ENCODE measurements around the gene ABHD14A. TPM values are rescaled to one million over a fixed set of nuclear protein-coding genes. Genes with fewer than 3 reads are reported as not detected.

ABHD14A gene
- total RNA-seq, 1 donor from 2014 or later = 11.8 TPM

DNA sequence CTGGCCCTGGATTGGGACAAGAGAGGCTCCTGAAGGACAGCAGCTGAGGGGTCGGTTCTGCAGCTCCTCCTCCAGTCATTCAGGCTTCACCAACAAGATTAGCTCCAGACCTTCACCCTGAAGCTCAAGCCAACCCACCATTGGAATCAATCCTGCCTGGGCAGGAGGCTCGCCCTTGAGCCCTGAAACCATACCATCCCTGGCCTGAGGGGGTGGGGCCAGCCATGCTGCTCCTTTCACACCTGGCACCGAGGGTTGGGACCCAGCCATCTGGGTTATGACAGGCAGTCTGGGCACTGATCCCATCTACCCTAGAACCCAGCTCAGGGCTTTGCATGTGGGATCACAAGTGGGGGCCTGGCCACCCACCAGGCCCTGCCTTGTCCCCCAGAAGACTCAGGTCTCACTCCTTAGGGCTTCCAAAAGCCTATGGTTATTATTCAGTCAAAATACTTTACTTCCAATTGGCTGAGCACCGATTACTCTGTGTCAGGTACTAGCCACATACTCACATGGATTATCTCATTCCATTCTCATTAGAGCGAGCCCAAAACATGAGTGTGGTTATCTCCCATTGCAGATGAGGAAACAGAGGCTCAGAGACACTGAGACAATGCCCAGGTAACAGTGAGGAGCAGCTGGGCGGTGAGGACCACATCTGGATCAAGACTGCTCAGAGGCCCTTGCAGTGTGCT is 4.1 kb upstream of the ABHD14A start:
- DNase-seq (ENCODE audit: low read depth) (no peak), FAIRE-seq (no peak)
- H3K9ac ChIP-seq (ENCODE audit: low read length) = no peak overlapping the region
- H3K4me1 ChIP-seq (ENCODE audit: insufficient read depth, low read length) = peaks cover 35% of the 10 kb centered on the region
- H3K4me3 ChIP-seq (ENCODE audit: insufficient read depth, low read depth, low read length) = no peak overlapping the region
- H2AFZ ChIP-seq (ENCODE audit: low read depth, low read length) = no peak overlapping the region
- H3K27ac ChIP-seq (ENCODE audit: low read depth, low read length) = no peak overlapping the region
- Mint-ChIP-seq H3K27ac (ENCODE audit: unreplicated experiment) (no peak overlapping the region), H3K36me3 (ENCODE audit: low read depth, unreplicated experiment) (peaks cover 3% of the 10 kb centered on the region), H3K4me3 (ENCODE audit: unreplicated experiment) (no peak overlapping the region), H3K27me3 (ENCODE audit: low read depth, unreplicated experiment) (no peaks in the 10 kb centered on the region), H3K4me1 (ENCODE audit: low read depth, unreplicated experiment) (peaks cover 9% of the 10 kb centered on the region), H3K9me3 (ENCODE audit: unreplicated experiment) (no peaks in the 10 kb centered on the region)
- no peaks in the 10 kb centered on the region for H3K27me3 ChIP-seq (ENCODE audit: insufficient read depth, low read length)
- peaks cover 16% of the 10 kb centered on the region for H4K20me1 ChIP-seq (ENCODE audit: insufficient read depth, low read length)
- no peaks in the 10 kb centered on the region for H3K9me3 ChIP-seq (ENCODE audit: insufficient read depth, low read depth, low read length)
- H3K4me2 ChIP-seq (ENCODE audit: low read length) = no peak overlapping the region
- H3K79me2 ChIP-seq (ENCODE audit: insufficient read depth, low read length) = peaks cover 22% of the 10 kb centered on the region
- TF ChIP-seq, protein P1, sequence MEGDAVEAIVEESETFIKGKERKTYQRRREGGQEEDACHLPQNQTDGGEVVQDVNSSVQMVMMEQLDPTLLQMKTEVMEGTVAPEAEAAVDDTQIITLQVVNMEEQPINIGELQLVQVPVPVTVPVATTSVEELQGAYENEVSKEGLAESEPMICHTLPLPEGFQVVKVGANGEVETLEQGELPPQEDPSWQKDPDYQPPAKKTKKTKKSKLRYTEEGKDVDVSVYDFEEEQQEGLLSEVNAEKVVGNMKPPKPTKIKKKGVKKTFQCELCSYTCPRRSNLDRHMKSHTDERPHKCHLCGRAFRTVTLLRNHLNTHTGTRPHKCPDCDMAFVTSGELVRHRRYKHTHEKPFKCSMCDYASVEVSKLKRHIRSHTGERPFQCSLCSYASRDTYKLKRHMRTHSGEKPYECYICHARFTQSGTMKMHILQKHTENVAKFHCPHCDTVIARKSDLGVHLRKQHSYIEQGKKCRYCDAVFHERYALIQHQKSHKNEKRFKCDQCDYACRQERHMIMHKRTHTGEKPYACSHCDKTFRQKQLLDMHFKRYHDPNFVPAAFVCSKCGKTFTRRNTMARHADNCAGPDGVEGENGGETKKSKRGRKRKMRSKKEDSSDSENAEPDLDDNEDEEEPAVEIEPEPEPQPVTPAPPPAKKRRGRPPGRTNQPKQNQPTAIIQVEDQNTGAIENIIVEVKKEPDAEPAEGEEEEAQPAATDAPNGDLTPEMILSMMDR (IDR thresholded peaks at IDR 0.05; ENCODE audit: insufficient read depth, low read depth, low read length) = no peak
- TF ChIP-seq EZH2 (IDR thresholded peaks at IDR 0.05; ENCODE audit: insufficient read depth, low read length) = no peak
- no peaks in the 10 kb centered on the region for H3K36me3 ChIP-seq (ENCODE audit: insufficient read depth, low read length)

DNA sequence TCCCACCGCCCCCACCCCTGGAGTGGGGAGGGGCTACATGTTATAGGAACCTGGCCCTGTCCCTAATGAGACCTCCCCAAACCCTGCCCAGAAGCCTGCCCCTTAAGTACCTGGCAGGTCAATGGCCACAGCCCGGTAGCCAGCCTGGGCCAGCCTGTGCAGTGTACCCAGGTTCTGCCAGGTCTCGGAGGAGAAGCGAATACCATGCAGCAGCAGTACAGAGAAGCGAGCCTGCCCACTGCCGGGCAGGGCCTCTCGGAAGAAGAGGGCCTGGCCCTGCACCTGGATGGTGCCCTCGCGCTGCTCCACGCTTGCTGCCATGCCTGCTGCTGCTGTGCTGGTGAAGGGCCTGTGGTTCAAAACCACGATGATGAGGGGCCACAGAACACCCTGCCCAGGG is 3.5 kb upstream of the ABHD14A start:
- peaks cover 7% of the 10 kb centered on the region for H3K4me1 Mint-ChIP-seq (ENCODE audit: low read depth, unreplicated experiment)
- no peaks in the 10 kb centered on the region for H3K27me3 Mint-ChIP-seq (ENCODE audit: low read depth, unreplicated experiment)
- peak overlapping the region; percentile 54 for H3K4me3 Mint-ChIP-seq (ENCODE audit: unreplicated experiment)
- H3K4me3 ChIP-seq (ENCODE audit: insufficient read depth, low read depth, low read length) = no peak overlapping the region
- peaks cover 11% of the 10 kb centered on the region for H4K20me1 ChIP-seq (ENCODE audit: insufficient read depth, low read length)
- H3K36me3 ChIP-seq (ENCODE audit: insufficient read depth, low read length) = no peaks in the 10 kb centered on the region
- peaks cover 33% of the 10 kb centered on the region for H3K4me1 ChIP-seq (ENCODE audit: insufficient read depth, low read length)
- DNase-seq (ENCODE audit: low read depth) (no peak), FAIRE-seq (no peak)
- H3K9me3 ChIP-seq (ENCODE audit: insufficient read depth, low read depth, low read length) = no peaks in the 10 kb centered on the region
- no peak overlapping the region for H3K4me2 ChIP-seq (ENCODE audit: low read length)
- H3K79me2 ChIP-seq (ENCODE audit: insufficient read depth, low read length) = peaks cover 16% of the 10 kb centered on the region
- H3K9ac ChIP-seq (ENCODE audit: low read length) = no peak overlapping the region
- no peak overlapping the region for H3K27ac ChIP-seq (ENCODE audit: low read depth, low read length)
- H3K27ac Mint-ChIP-seq (ENCODE audit: unreplicated experiment) = no peak overlapping the region
- H3K27me3 ChIP-seq (ENCODE audit: insufficient read depth, low read length) = no peaks in the 10 kb centered on the region
- H2AFZ ChIP-seq (ENCODE audit: low read depth, low read length) = no peak overlapping the region
- no peaks in the 10 kb centered on the region for H3K9me3 Mint-ChIP-seq (ENCODE audit: unreplicated experiment)
- H3K36me3 Mint-ChIP-seq (ENCODE audit: low read depth, unreplicated experiment) = peaks cover 3% of the 10 kb centered on the region
- TF ChIP-seq, protein P1 (IDR thresholded peaks at IDR 0.05; ENCODE audit: insufficient read depth, low read depth, low read length) = no peak
- no peak for TF ChIP-seq EZH2 (IDR thresholded peaks at IDR 0.05; ENCODE audit: insufficient read depth, low read length)

DNA sequence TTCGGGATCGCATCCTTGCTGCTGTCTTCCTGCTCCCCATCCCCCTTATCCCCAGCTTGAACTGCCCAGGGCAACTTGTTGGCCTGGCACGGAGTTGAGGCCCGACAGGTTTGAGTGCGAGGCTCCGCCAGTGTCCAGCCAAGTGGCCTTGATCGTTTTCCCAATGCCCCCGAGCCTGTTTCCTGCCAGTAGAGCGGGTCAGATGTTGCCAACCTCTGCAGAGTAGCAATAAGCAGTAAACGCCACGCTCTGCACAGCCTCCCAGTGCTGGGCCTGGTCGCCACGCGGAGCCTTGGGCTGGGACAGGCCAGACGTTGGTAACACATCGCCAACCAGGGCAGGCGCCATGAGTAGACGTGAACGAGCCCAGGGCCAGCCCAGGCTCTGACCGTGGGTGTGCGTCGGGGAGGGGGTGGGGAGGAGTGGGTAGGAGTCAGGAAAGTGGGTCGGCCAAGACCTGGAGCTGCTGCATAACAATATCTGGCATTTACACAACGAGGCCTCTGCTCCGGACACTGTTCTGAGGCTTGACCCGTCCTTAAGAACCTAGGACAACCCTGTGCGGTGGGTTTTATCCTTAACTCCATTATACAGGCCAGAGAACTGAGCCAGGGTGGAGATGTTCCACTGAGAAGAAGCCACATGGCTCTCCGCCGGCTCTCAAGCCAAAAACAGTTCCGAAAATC is 444 bp upstream of the ABHD14A start:
- H3K27ac Mint-ChIP-seq (ENCODE audit: unreplicated experiment) = peak overlapping the region; percentile 62
- no peaks in the 10 kb centered on the region for H3K9me3 Mint-ChIP-seq (ENCODE audit: unreplicated experiment)
- Histone ChIP-seq H3K36me3 (ENCODE audit: insufficient read depth, low read length) (no peaks in the 10 kb centered on the region), H4K20me1 (ENCODE audit: insufficient read depth, low read length) (peaks cover 5% of the 10 kb centered on the region), H3K79me2 (ENCODE audit: insufficient read depth, low read length) (peaks cover 9% of the 10 kb centered on the region), H3K4me1 (ENCODE audit: insufficient read depth, low read length) (peaks cover 23% of the 10 kb centered on the region), H3K27me3 (ENCODE audit: insufficient read depth, low read length) (no peaks in the 10 kb centered on the region), H3K4me2 (ENCODE audit: low read length) (peak overlapping the region; percentile 93), H3K9ac (ENCODE audit: low read length) (peak overlapping the region; percentile 88), H3K27ac (ENCODE audit: low read depth, low read length) (no peak overlapping the region), H2AFZ (ENCODE audit: low read depth, low read length) (peak overlapping the region; percentile 98), H3K9me3 (ENCODE audit: insufficient read depth, low read depth, low read length) (no peaks in the 10 kb centered on the region), H3K4me3 (ENCODE audit: insufficient read depth, low read depth, low read length) (peak overlapping the region; percentile 82)
- peaks cover 3% of the 10 kb centered on the region for H3K4me1 Mint-ChIP-seq (ENCODE audit: low read depth, unreplicated experiment)
- peaks cover 3% of the 10 kb centered on the region for H3K36me3 Mint-ChIP-seq (ENCODE audit: low read depth, unreplicated experiment)
- H3K27me3 Mint-ChIP-seq (ENCODE audit: low read depth, unreplicated experiment) = no peaks in the 10 kb centered on the region
- FAIRE-seq (no peak), DNase-seq (ENCODE audit: low read depth) (no peak)
- H3K4me3 Mint-ChIP-seq (ENCODE audit: unreplicated experiment) = peak overlapping the region; percentile 88
- no peak for TF ChIP-seq EZH2 (IDR thresholded peaks at IDR 0.05; ENCODE audit: insufficient read depth, low read length)
- TF ChIP-seq, protein P1 (IDR thresholded peaks at IDR 0.05; ENCODE audit: insufficient read depth, low read depth, low read length) = no peak

Data from astrocyte (in vitro differentiated cells and primary cell).